ENCODE results near the gene GATA3.

The GATA3 gene

DNA sequence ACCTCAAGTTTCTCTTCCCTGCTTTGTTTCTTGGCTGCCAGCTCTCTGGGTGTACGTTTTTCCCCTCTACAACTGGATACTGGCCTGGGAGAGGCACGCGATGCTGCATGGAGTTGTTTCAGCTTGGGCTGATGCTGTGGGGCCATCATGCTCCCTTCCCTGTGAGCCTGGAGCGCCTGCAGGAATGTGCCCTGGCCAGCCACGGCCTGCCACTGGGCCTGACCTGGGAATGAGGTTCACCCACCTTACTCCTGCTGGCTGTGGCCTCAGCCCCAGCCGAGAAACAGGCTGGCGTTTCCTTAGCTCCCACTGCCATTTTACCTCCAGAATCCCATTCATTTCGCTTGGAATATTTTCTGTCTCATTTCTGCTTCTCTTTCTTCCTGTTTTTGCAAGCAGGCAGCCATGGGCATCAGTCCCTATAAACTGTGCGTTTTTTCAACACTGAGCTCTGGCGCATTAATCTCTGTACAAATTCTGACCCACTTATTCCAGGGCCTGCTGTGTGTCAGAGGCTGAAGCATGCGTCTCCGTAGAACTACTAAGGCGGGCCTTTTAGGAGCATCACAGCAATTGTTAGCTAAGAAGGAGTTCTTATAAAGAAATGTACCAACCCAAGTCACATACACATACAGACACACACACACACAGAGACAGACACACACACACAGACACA is 57.9 kb downstream of the GATA3 start:
- ATAC-seq = no peak
- TF ChIP-seq PPARA (CRISPR knock-in tag; IDR thresholded peaks at IDR 0.05; ENCODE audit: borderline replicate concordance) (no peak), TCF4 (CRISPR knock-in tag; IDR thresholded peaks at IDR 0.05; ENCODE audit: borderline replicate concordance) (no peak), ZNF70 (CRISPR knock-in tag; IDR thresholded peaks at IDR 0.05) (no peak), GLIS3 (CRISPR knock-in tag; IDR thresholded peaks at IDR 0.05) (no peak), ESRRG (CRISPR knock-in tag; IDR thresholded peaks at IDR 0.05) (no peak), ISL1 (CRISPR knock-in tag; IDR thresholded peaks at IDR 0.05) (no peak), ZC3H10 (CRISPR knock-in tag; IDR thresholded peaks at IDR 0.05) (no peak), TOX (CRISPR knock-in tag; IDR thresholded peaks at IDR 0.05; ENCODE audit: borderline replicate concordance) (no peak), BACH2 (CRISPR knock-in tag; IDR thresholded peaks at IDR 0.05; ENCODE audit: borderline replicate concordance) (no peak), ZNF8 (CRISPR knock-in tag; IDR thresholded peaks at IDR 0.05) (no peak), CSDC2 (CRISPR knock-in tag; IDR thresholded peaks at IDR 0.05) (no peak), ZNF565 (CRISPR knock-in tag; conservative IDR thresholded peaks at IDR 0.05; ENCODE audit: low read depth) (no peak), ZFP3 (CRISPR knock-in tag; IDR thresholded peaks at IDR 0.05) (no peak), ZFP30 (CRISPR knock-in tag; IDR thresholded peaks at IDR 0.05) (no peak)
- TF ChIP-seq, protein P1, sequence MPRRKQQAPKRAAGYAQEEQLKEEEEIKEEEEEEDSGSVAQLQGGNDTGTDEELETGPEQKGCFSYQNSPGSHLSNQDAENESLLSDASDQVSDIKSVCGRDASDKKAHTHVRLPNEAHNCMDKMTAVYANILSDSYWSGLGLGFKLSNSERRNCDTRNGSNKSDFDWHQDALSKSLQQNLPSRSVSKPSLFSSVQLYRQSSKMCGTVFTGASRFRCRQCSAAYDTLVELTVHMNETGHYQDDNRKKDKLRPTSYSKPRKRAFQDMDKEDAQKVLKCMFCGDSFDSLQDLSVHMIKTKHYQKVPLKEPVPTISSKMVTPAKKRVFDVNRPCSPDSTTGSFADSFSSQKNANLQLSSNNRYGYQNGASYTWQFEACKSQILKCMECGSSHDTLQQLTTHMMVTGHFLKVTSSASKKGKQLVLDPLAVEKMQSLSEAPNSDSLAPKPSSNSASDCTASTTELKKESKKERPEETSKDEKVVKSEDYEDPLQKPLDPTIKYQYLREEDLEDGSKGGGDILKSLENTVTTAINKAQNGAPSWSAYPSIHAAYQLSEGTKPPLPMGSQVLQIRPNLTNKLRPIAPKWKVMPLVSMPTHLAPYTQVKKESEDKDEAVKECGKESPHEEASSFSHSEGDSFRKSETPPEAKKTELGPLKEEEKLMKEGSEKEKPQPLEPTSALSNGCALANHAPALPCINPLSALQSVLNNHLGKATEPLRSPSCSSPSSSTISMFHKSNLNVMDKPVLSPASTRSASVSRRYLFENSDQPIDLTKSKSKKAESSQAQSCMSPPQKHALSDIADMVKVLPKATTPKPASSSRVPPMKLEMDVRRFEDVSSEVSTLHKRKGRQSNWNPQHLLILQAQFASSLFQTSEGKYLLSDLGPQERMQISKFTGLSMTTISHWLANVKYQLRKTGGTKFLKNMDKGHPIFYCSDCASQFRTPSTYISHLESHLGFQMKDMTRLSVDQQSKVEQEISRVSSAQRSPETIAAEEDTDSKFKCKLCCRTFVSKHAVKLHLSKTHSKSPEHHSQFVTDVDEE (CRISPR knock-in tag; IDR thresholded peaks at IDR 0.05) = no peak
- TF ChIP-seq, protein P2, sequence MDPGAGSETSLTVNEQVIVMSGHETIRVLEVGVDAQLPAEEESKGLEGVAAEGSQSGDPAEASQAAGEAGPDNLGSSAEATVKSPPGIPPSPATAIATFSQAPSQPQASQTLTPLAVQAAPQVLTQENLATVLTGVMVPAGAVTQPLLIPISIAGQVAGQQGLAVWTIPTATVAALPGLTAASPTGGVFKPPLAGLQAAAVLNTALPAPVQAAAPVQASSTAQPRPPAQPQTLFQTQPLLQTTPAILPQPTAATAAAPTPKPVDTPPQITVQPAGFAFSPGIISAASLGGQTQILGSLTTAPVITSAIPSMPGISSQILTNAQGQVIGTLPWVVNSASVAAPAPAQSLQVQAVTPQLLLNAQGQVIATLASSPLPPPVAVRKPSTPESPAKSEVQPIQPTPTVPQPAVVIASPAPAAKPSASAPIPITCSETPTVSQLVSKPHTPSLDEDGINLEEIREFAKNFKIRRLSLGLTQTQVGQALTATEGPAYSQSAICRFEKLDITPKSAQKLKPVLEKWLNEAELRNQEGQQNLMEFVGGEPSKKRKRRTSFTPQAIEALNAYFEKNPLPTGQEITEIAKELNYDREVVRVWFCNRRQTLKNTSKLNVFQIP (CRISPR knock-in tag; IDR thresholded peaks at IDR 0.05; ENCODE audit: borderline replicate concordance, low read depth) = no peak
- TF ChIP-seq, protein P3, sequence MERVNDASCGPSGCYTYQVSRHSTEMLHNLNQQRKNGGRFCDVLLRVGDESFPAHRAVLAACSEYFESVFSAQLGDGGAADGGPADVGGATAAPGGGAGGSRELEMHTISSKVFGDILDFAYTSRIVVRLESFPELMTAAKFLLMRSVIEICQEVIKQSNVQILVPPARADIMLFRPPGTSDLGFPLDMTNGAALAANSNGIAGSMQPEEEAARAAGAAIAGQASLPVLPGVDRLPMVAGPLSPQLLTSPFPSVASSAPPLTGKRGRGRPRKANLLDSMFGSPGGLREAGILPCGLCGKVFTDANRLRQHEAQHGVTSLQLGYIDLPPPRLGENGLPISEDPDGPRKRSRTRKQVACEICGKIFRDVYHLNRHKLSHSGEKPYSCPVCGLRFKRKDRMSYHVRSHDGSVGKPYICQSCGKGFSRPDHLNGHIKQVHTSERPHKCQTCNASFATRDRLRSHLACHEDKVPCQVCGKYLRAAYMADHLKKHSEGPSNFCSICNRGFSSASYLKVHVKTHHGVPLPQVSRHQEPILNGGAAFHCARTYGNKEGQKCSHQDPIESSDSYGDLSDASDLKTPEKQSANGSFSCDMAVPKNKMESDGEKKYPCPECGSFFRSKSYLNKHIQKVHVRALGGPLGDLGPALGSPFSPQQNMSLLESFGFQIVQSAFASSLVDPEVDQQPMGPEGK (CRISPR knock-in tag; IDR thresholded peaks at IDR 0.05; ENCODE audit: borderline replicate concordance) = no peak

DNA sequence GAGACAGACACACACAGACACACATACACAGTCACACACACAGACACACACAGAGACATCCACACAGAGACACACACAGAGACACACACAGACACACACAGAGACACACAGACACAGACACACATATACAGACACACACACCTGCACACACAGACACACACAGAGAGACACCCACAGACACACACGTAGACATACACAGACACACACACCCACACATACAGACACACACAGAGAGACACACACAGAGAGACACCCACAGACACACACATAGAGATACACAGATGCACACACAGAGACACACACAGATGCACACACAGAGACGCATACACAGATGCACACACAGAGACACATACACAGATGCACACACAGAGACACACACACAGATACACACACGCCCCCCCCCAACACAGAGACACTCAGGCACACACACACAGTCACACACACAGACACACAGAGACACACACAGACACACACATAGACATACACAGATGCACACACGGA is 58.5 kb downstream of the GATA3 start:
- ATAC-seq = no peak
- TF ChIP-seq, protein P1 (CRISPR knock-in tag; IDR thresholded peaks at IDR 0.05) = no peak
- no peak for TF ChIP-seq ZNF70 (CRISPR knock-in tag; IDR thresholded peaks at IDR 0.05)
- TF ChIP-seq ZNF565 (CRISPR knock-in tag; conservative IDR thresholded peaks at IDR 0.05; ENCODE audit: low read depth) = no peak
- TF ChIP-seq GLIS3 (CRISPR knock-in tag; IDR thresholded peaks at IDR 0.05) = no peak

DNA sequence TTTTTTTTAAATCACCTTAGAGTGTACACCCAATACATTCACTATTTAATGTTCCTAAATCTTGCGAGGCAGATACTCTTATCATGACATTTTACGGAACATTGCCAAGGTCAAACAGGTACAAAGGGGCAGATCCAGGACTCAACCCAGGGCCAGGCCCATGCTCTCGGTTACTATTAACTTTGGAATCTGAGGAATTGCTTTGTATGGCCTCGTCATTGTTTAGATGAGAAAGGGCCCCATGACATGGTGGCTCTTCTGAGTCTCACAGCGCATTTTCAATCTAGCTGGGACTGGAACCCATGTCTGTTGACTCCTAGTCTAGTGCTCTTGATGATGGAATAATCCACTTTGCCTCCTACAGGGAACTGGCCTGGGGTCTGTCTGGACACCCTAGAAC is 59.1 kb downstream of the GATA3 start:
- no peak for ATAC-seq
- TF ChIP-seq, protein P3 (CRISPR knock-in tag; IDR thresholded peaks at IDR 0.05; ENCODE audit: borderline replicate concordance) = no peak
- no peak for TF ChIP-seq ARNTL (CRISPR knock-in tag; IDR thresholded peaks at IDR 0.05; ENCODE audit: borderline replicate concordance, low read depth)

All from SK-N-SH treated with all-trans-retinoic acid at 6 μM for 48 hours (cell line).